GM12878 (cell line): ENCODE results near the gene SMARCD3. TPM values are rescaled to one million over a fixed set of nuclear protein-coding genes. Genes with fewer than 3 reads are reported as not detected.

Experiments
- ATAC-seq: fragments of 200-7000 bp; cut with Tn5 transposase; 3 replicates; pipeline ENCODE4 v1.9.1; 2020; ENCODE audit warnings: mild to moderate bottlenecking, moderate library complexity
- BruUV-seq: library from RNA; stranded (reverse); fragments of 400-500 nt; replicated peaks from 2 replicates; lab custom pipeline; 2021; lab: Mats Ljungman, UMichigan
- CTCF ChIA-PET: fragments of 300-600 bp; sonication (Branson Sonifier 250); formaldehyde crosslinking; extraction: SDS; loops from one replicate; lab custom pipeline; 2021; ENCODE audit warnings: inconsistent platforms; lab: Yijun Ruan, JAX
- POLR2A ChIA-PET: fragments of 350-600 bp; formaldehyde crosslinking; extraction: SDS; loops from one replicate; lab custom pipeline; 2021; ENCODE audit warnings: inconsistent platforms; lab: Charles Lee
- RAD21 ChIA-PET: fragments of 300-600 bp; sonication (Branson Sonifier 250); formaldehyde crosslinking; loops from one replicate; lab custom pipeline; 2023; ENCODE audit warnings: antibody characterized with exemption; ENCODE audit not compliant: unreplicated experiment; lab: Charles Lee
- SMC1A ChIA-PET: fragments of 300-600 bp; sonication (Branson Sonifier 250); formaldehyde crosslinking; loops from one replicate; lab custom pipeline; 2023; ENCODE audit not compliant: unreplicated experiment, uncharacterized antibody; lab: Charles Lee
- DNase-seq: peaks from one replicate; pipeline ENCODE4 v3.0.0-alpha.2; 2011; ENCODE audit warnings: low read depth, low spot score
- FAIRE-seq: peaks from 3 replicates; lab custom pipeline; 2011; peaks lifted over from hg19 to GRCh38; lab: Jason Lieb, UNC
- H2AFZ ChIP-seq: 2 replicates; pipeline ENCODE4 v1.6.0; 2011; ENCODE audit warnings: low read depth, low read length, control low read depth; ENCODE audit not compliant: control insufficient read depth
- H3K27ac ChIP-seq: 2 replicates; pipeline ENCODE4 v1.5.1; 2011; ENCODE audit warnings: control low read depth; ENCODE audit not compliant: control insufficient read depth, insufficient read depth
- H3K27me3 ChIP-seq, 2 experiments: replicated peaks in 1 of 2; 2 replicates each; pipeline versions ENCODE4 v1.6.0 to v1.6.1; 2011; ENCODE audit warnings: low read length in 1 of 2; ENCODE audit not compliant: control insufficient read depth in 2 of 2, insufficient read depth in 2 of 2
- H3K36me3 ChIP-seq, 2 experiments: 2 replicates each; pipeline ENCODE4 v1.5.1; 2011; ENCODE audit warnings: low read length in 1 of 2; ENCODE audit not compliant: control insufficient read depth in 2 of 2, insufficient read depth in 2 of 2
- H3K4me1 ChIP-seq: 2 replicates; pipeline ENCODE4 v1.6.1; 2011; ENCODE audit warnings: mild to moderate bottlenecking, low read length, moderate library complexity, mixed read lengths; ENCODE audit not compliant: control insufficient read depth, insufficient read depth
- H3K4me2 ChIP-seq: 2 replicates; pipeline ENCODE4 v1.6.0; 2011; ENCODE audit warnings: control low read depth; ENCODE audit not compliant: control insufficient read depth, insufficient read depth
- H3K4me3 ChIP-seq: fragments of 200-600 bp; sonication (generic); 2 replicates; pipeline ENCODE4 v1.5.1; 2016
- H3K79me2 ChIP-seq: 2 replicates; pipeline ENCODE4 v1.6.0; 2011; ENCODE audit warnings: low read length; ENCODE audit not compliant: control insufficient read depth, insufficient read depth
- H3K9ac ChIP-seq: 2 replicates; pipeline ENCODE4 v1.8.0; 2011; ENCODE audit warnings: low read length, control low read depth, mixed read lengths; ENCODE audit not compliant: control insufficient read depth, insufficient read depth
- H3K9me3 ChIP-seq: replicated peaks from 3 replicates; pipeline ENCODE4 v1.5.1; 2011; ENCODE audit warnings: mild to moderate bottlenecking, low read length; ENCODE audit not compliant: control insufficient read depth, insufficient read depth
- H4K20me1 ChIP-seq: 2 replicates; pipeline ENCODE4 v1.6.0; 2011; ENCODE audit not compliant: control insufficient read depth, insufficient read depth
- CEBPZ ChIP-seq: fragments of 150-350 bp; IDR thresholded peaks from 2 replicates; pipeline ENCODE4 v1.6.1; 2016; ENCODE audit warnings: low read depth, low read length
- E2F4 ChIP-seq: IDR thresholded peaks from 2 replicates; pipeline ENCODE4 v1.6.1; 2012; ENCODE audit warnings: low read depth, low read length, improper control_type of control experiment
- EED ChIP-seq: sonication (generic); IDR thresholded peaks from 2 replicates; pipeline ENCODE4 v1.6.1; 2016; ENCODE audit warnings: antibody characterized with exemption, low read depth
- EZH2 ChIP-seq: IDR thresholded peaks from 2 replicates; pipeline ENCODE4 v1.6.1; 2012; ENCODE audit warnings: low read depth, mild to moderate bottlenecking, control low read depth, inconsistent platforms, low read length, borderline replicate concordance; ENCODE audit not compliant: control insufficient read depth
- MYB ChIP-seq: fragments of 150-350 bp; IDR thresholded peaks from 2 replicates; pipeline ENCODE4 v1.6.1; 2014; ENCODE audit warnings: mild to moderate bottlenecking, low read depth, low read length, borderline replicate concordance
- RAD21 ChIP-seq: IDR thresholded peaks from 2 replicates; pipeline ENCODE4 v1.6.1; 2011; ENCODE audit warnings: mild to moderate bottlenecking, low read depth, low read length, moderate library complexity; ENCODE audit not compliant: insufficient read depth
- SIN3A ChIP-seq: IDR thresholded peaks from 2 replicates; pipeline ENCODE4 v1.6.1; 2012; ENCODE audit warnings: low read depth, low read length, improper control_type of control experiment
- SIX5 ChIP-seq: IDR thresholded peaks from 2 replicates; pipeline ENCODE4 v1.6.1; 2011; ENCODE audit warnings: mild to moderate bottlenecking, low read depth, low read length, moderate library complexity; ENCODE audit not compliant: severe bottlenecking
- ZNF207 ChIP-seq: fragments of 450-650 bp; IDR thresholded peaks from 2 replicates; pipeline ENCODE4 v1.6.1; 2014; ENCODE audit warnings: antibody characterized with exemption, mild to moderate bottlenecking, borderline replicate concordance
- ZSCAN29 ChIP-seq: fragments of 450-650 bp; IDR thresholded peaks from 2 replicates; pipeline ENCODE4 v1.6.1; 2017; ENCODE audit warnings: mild to moderate bottlenecking, moderate library complexity
- WGBS: methylation state at CpG from one replicate; pipeline ENCODE4 v1.1.6; 2016; ENCODE audit warnings: low lambda C conversion rate; ENCODE audit not compliant: insufficient replicate concordance, insufficient coverage; ENCODE audit errors: missing lambda C conversion rate; 5-methylcytosine and 5-hydroxymethylcytosine counted together
- in situ Hi-C: fragments of 300-500 bp; cut with MboI; formaldehyde crosslinking; loops from 9 replicates; pipeline ENCODE4 v1.14.3; 2018; ENCODE audit warnings: mixed read lengths
- intact Hi-C: fragments of 100-400 bp; cut with micrococcal nuclease; formaldehyde crosslinking; loops from one replicate; pipeline ENCODE4 v1.14.2; 2022; ENCODE audit not compliant: unreplicated experiment
- polyA plus RNA-seq, 11 experiments: library from polyadenylated mRNA; depleted of rRNA in 4 of 11; unstranded in 6 of 11; stranded (reverse) in 5 of 11; fragments of >200 nt; fragmentation: Nextera tagmentation in 4 of 11; fragmentation: Illumina TruSeq in 1 of 11; extraction: Ambion mirVana in 4 of 11; extraction: Trizol in 1 of 11; gene quantifications; 1 replicate in 1 of 11; 2 replicates in 10 of 11; pipeline versions ENCODE4 v1.2.1 to v1.2.3, GENCODE V29; 2011 to 2016; ENCODE audit warnings: inconsistent platforms in 2 of 11, missing spikeins in 2 of 11, low read depth in 1 of 11
- total RNA-seq, 4 experiments: library from RNA; depleted of rRNA in 3 of 4; stranded (reverse); fragments of >200 nt in 3 of 4; fragmentation: Illumina TruSeq in 1 of 4; extraction: Trizol in 1 of 4; gene quantifications; 2 replicates each; pipeline versions ENCODE4 v1.2.1 to v1.2.3, GENCODE V29; 2013 to 2021
- TF ChIP-seq, protein P1 (sequence below): fragments of 450-650 bp; IDR thresholded peaks from 2 replicates; pipeline ENCODE4 v1.6.1; 2016; ENCODE audit warnings: mild to moderate bottlenecking, moderate library complexity, borderline replicate concordance
- TF ChIP-seq, protein P2 (sequence below): IDR thresholded peaks from 2 replicates; pipeline ENCODE4 v1.6.1; 2012; ENCODE audit warnings: low read depth, low read length, improper control_type of control experiment

Gene SMARCD3
- total and polyA plus RNA-seq, 10 of the 15 experiments (the other 5 are each of a cell fraction or from before 2014, with no cell fraction given) = 0.11 to 1.4 (median 0.16) TPM

GRCh38 chr7:151296202-151296992, 47.9 kb upstream of the SMARCD3 start:
- ChIA-PET CTCF (interaction anchor here (0.8 kb wide), 1 partner anchor 18 kb away, joined by 4 read pairs; no protein-coding TSS in a partner anchor), SMC1A (no interaction called here), RAD21 (no interaction called here), POLR2A (no interaction called here)
- Histone ChIP-seq H2AFZ (no peak overlapping the region), H3K27ac (no peak overlapping the region), H3K4me3 (no peak overlapping the region), H4K20me1 (no peaks in the 10 kb centered on the region), H3K9ac (no peak overlapping the region)
- in situ Hi-C loops = no loop called here
- no TSS peak for BruUV-seq
- no peak for DNase-seq
- 1% methylated on average over 3 of the region's 3 CpGs for WGBS
- TF ChIP-seq ZNF207 (no peak), ZSCAN29 (no peak), CEBPZ (no peak), E2F4 (no peak), EED (no peak), EZH2 (no peak), SIX5 (no peak), MYB (no peak), RAD21 (no peak), SIN3A (no peak)
- TF ChIP-seq, protein P1, sequence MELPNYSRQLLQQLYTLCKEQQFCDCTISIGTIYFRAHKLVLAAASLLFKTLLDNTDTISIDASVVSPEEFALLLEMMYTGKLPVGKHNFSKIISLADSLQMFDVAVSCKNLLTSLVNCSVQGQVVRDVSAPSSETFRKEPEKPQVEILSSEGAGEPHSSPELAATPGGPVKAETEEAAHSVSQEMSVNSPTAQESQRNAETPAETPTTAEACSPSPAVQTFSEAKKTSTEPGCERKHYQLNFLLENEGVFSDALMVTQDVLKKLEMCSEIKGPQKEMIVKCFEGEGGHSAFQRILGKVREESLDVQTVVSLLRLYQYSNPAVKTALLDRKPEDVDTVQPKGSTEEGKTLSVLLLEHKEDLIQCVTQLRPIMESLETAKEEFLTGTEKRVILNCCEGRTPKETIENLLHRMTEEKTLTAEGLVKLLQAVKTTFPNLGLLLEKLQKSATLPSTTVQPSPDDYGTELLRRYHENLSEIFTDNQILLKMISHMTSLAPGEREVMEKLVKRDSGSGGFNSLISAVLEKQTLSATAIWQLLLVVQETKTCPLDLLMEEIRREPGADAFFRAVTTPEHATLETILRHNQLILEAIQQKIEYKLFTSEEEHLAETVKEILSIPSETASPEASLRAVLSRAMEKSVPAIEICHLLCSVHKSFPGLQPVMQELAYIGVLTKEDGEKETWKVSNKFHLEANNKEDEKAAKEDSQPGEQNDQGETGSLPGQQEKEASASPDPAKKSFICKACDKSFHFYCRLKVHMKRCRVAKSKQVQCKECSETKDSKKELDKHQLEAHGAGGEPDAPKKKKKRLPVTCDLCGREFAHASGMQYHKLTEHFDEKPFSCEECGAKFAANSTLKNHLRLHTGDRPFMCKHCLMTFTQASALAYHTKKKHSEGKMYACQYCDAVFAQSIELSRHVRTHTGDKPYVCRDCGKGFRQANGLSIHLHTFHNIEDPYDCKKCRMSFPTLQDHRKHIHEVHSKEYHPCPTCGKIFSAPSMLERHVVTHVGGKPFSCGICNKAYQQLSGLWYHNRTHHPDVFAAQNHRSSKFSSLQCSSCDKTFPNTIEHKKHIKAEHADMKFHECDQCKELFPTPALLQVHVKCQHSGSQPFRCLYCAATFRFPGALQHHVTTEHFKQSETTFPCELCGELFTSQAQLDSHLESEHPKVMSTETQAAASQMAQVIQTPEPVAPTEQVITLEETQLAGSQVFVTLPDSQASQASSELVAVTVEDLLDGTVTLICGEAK = no peak
- TF ChIP-seq, protein P2, sequence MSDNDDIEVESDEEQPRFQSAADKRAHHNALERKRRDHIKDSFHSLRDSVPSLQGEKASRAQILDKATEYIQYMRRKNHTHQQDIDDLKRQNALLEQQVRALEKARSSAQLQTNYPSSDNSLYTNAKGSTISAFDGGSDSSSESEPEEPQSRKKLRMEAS = no peak
- TF ChIP-seq, all 136 proteins: peak for 0
- Histone ChIP-seq H3K4me1 (no peaks in the 10 kb centered on the region), H3K4me2 (no peak overlapping the region), H3K9me3 (no peaks in the 10 kb centered on the region), H3K36me3 (no peaks in the 10 kb centered on the region), H3K27me3 (no peaks in the 10 kb centered on the region; a peak in 1 of 4 replicates), H3K79me2 (no peaks in the 10 kb centered on the region)
- no peak for FAIRE-seq
- ATAC-seq = no peak
- intact Hi-C loops = no loop called here
